HG03045 (cell line): ENCODE results near the gene MAP3K7.

Experiments used
- ATAC-seq: cut with Tn5 transposase; IDR thresholded peaks from one replicate; pipeline ENCODE4 v1.9.1; 2021; ENCODE audit warnings: mild to moderate bottlenecking, moderate library complexity; ENCODE audit not compliant: unreplicated experiment

MAP3K7 gene

GRCh38 chr6:90533615-90534336, 53.1 kb downstream of the MAP3K7 start:
- no peak for ATAC-seq

- ATAC-seq, result no peak
These were observed 56.0 kb downstream of the MAP3K7 start for GRCh38 chr6:90530882-90531281.

GRCh38 chr6:90525421-90525820, 61.5 kb downstream of the MAP3K7 start:
- no peak for ATAC-seq

GRCh38 chr6:90523779-90524310, 63.0 kb downstream of the MAP3K7 start:
- no peak for ATAC-seq

- no peak for ATAC-seq
These were observed 64.9 kb downstream of the MAP3K7 start for GRCh38 chr6:90521955-90522354.

- no peak for ATAC-seq
These were observed 70.7 kb downstream of the MAP3K7 start for GRCh38 chr6:90516074-90516660.

GRCh38 chr6:90514496-90514895, 72.4 kb downstream of the MAP3K7 start:
- no peak for ATAC-seq

GRCh38 chr6:90508753-90509152, 78.1 kb downstream of the MAP3K7 start:
- no peak for ATAC-seq

- no peak for ATAC-seq
These were observed 83.9 kb downstream of the MAP3K7 start for GRCh38 chr6:90502866-90503407.

- no peak for ATAC-seq
These were observed 84.5 kb downstream of the MAP3K7 start for GRCh38 chr6:90502381-90502780.

- ATAC-seq, result no peak
These were observed 86.4 kb downstream of the MAP3K7 start for GRCh38 chr6:90500458-90500857.

- no peak for ATAC-seq
These were observed 89.5 kb downstream of the MAP3K7 start for GRCh38 chr6:90497411-90497810.

- no peak for ATAC-seq
These were observed 90.4 kb downstream of the MAP3K7 start for GRCh38 chr6:90496258-90497016.

GRCh38 chr6:90495216-90495817, 91.6 kb downstream of the MAP3K7 start:
- no peak for ATAC-seq

GRCh38 chr6:90494067-90494780, 92.6 kb downstream of the MAP3K7 start:
- no peak for ATAC-seq

- ATAC-seq, result no peak
These were observed 93.5 kb downstream of the MAP3K7 start for GRCh38 chr6:90493332-90493731.

- no peak for ATAC-seq
These were observed 94.1 kb downstream of the MAP3K7 start for GRCh38 chr6:90492798-90493197.

GRCh38 chr6:90492369-90492768, 94.5 kb downstream of the MAP3K7 start:
- no peak for ATAC-seq

- no peak for ATAC-seq
These were observed 96.7 kb downstream of the MAP3K7 start for GRCh38 chr6:90490030-90490716.

- ATAC-seq, result no peak
These were observed 98.1 kb downstream of the MAP3K7 start for GRCh38 chr6:90488816-90489215.
